ENCODE measurements around the gene MANBA. TPM values are rescaled to one million over a fixed set of nuclear protein-coding genes. Genes with fewer than 3 reads are reported as not detected.

Gene MANBA
- total and polyA plus RNA-seq, 2 of the 13 experiments (the other 11 are each of a cell fraction or from before 2014, with no cell fraction given) = 11.7 to 33.3 TPM

DNA sequence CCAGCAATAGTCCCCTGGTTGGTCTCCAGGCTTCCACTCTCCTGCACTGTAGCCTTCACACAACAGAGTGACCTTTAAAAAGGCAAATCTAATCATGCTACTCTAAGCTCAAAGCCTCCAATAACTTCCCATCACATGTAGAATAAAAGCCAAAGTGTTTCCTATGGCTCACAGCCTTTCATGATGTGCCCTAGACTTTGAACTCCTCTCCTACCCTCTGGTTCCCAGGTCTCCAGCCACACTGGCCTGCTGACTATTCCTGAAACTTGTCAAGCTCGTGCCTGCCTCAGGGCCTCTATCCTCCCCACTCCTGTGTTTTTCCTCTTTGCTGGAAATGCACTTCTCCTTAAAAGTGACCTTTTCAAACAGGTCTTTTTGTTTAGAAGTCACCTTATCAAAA lies 3.1 kb downstream of the MANBA start (continued):
- TF ChIP-seq ZFP36L1 (CRISPR knock-in tag; IDR thresholded peaks at IDR 0.05) (peak; percentile 56; the same call in 1 of the 2 replicates), THAP11 (CRISPR knock-in tag; IDR thresholded peaks at IDR 0.05) (no peak), SAP130 (CRISPR knock-in tag; IDR thresholded peaks at IDR 0.05; ENCODE audit: low read depth) (peak; percentile 72), NFKB2 (CRISPR knock-in tag; IDR thresholded peaks at IDR 0.05; ENCODE audit: borderline replicate concordance) (no peak), RARA (CRISPR knock-in tag; IDR thresholded peaks at IDR 0.05) (peak; percentile 34; the same call in 1 of the 2 replicates), ZKSCAN1 (IDR thresholded peaks at IDR 0.05; ENCODE audit: low read length) (no peak), HDAC2 (CRISPR knock-in tag; IDR thresholded peaks at IDR 0.05) (0 out of 2 replicates have a peak, but pooled peaks have one; percentile 23), ZZZ3 (CRISPR knock-in tag; IDR thresholded peaks at IDR 0.05; ENCODE audit: borderline replicate concordance) (no peak), ELF3 (CRISPR knock-in tag; IDR thresholded peaks at IDR 0.05) (peak; percentile 26; the same call in 1 of the 2 replicates), RAD21 (CRISPR knock-in tag; IDR thresholded peaks at IDR 0.05) (no peak), JUND (CRISPR knock-in tag; IDR thresholded peaks at IDR 0.05) (no peak), ZNF33B (CRISPR knock-in tag; IDR thresholded peaks at IDR 0.05) (no peak), SP1 (IDR thresholded peaks at IDR 0.05) (no peak), SP1 (CRISPR knock-in tag; IDR thresholded peaks at IDR 0.05) (no peak), ISX (CRISPR knock-in tag; conservative IDR thresholded peaks at IDR 0.05) (no peak), SETDB1 (CRISPR knock-in tag; IDR thresholded peaks at IDR 0.05; ENCODE audit: borderline replicate concordance) (no peak), HOXA3 (CRISPR knock-in tag; IDR thresholded peaks at IDR 0.05) (0 out of 2 replicates have a peak, but pooled peaks have one; percentile 21), ERF (CRISPR knock-in tag; IDR thresholded peaks at IDR 0.05) (peak; percentile 37; the same call in 1 of the 2 replicates)
- TF ChIP-seq, protein P1, sequence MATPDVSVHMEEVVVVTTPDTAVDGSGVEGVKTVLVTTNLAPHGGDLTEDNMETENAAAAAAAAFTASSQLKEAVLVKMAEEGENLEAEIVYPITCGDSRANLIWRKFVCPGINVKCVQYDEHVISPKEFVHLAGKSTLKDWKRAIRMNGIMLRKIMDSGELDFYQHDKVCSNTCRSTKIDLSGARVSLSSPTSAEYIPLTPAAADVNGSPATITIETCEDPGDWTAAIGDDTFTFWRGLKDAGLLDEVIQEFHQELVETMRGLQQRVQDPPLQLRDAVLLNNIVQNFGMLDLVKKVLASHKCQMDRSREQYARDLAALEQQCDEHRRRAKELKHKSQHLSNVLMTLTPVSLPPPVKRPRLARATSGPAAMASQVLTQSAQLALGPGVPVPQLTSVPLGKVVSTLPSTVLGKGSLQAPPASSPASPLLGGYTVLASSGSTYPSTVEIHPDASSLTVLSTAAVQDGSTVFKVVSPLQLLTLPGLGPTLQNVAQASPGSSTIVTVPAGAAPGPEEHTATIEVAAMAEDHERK (CRISPR knock-in tag; IDR thresholded peaks at IDR 0.05; ENCODE audit: low read depth) = no peak
- TF ChIP-seq, protein P2, sequence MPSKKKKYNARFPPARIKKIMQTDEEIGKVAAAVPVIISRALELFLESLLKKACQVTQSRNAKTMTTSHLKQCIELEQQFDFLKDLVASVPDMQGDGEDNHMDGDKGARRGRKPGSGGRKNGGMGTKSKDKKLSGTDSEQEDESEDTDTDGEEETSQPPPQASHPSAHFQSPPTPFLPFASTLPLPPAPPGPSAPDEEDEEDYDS (CRISPR knock-in tag; IDR thresholded peaks at IDR 0.05) = 0 out of 2 replicates have a peak, but pooled peaks have one; percentile 16
- TF ChIP-seq, protein P3, sequence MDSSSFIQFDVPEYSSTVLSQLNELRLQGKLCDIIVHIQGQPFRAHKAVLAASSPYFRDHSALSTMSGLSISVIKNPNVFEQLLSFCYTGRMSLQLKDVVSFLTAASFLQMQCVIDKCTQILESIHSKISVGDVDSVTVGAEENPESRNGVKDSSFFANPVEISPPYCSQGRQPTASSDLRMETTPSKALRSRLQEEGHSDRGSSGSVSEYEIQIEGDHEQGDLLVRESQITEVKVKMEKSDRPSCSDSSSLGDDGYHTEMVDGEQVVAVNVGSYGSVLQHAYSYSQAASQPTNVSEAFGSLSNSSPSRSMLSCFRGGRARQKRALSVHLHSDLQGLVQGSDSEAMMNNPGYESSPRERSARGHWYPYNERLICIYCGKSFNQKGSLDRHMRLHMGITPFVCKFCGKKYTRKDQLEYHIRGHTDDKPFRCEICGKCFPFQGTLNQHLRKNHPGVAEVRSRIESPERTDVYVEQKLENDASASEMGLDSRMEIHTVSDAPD (CRISPR knock-in tag; IDR thresholded peaks at IDR 0.05) = no peak
- TF ChIP-seq, protein P4, sequence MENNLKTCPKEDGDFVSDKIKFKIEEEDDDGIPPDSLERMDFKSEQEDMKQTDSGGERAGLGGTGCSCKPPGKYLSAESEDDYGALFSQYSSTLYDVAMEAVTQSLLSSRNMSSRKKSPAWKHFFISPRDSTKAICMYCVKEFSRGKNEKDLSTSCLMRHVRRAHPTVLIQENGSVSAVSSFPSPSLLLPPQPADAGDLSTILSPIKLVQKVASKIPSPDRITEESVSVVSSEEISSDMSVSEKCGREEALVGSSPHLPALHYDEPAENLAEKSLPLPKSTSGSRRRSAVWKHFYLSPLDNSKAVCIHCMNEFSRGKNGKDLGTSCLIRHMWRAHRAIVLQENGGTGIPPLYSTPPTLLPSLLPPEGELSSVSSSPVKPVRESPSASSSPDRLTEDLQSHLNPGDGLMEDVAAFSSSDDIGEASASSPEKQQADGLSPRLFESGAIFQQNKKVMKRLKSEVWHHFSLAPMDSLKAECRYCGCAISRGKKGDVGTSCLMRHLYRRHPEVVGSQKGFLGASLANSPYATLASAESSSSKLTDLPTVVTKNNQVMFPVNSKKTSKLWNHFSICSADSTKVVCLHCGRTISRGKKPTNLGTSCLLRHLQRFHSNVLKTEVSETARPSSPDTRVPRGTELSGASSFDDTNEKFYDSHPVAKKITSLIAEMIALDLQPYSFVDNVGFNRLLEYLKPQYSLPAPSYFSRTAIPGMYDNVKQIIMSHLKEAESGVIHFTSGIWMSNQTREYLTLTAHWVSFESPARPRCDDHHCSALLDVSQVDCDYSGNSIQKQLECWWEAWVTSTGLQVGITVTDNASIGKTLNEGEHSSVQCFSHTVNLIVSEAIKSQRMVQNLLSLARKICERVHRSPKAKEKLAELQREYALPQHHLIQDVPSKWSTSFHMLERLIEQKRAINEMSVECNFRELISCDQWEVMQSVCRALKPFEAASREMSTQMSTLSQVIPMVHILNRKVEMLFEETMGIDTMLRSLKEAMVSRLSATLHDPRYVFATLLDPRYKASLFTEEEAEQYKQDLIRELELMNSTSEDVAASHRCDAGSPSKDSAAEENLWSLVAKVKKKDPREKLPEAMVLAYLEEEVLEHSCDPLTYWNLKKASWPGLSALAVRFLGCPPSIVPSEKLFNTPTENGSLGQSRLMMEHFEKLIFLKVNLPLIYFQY (CRISPR knock-in tag; IDR thresholded peaks at IDR 0.05; ENCODE audit: borderline replicate concordance) = no peak
- TF ChIP-seq, protein P5, sequence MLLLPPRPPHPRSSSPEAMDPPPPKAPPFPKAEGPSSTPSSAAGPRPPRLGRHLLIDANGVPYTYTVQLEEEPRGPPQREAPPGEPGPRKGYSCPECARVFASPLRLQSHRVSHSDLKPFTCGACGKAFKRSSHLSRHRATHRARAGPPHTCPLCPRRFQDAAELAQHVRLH (CRISPR knock-in tag; IDR thresholded peaks at IDR 0.05; ENCODE audit: borderline replicate concordance, low read depth) = no peak
- TF ChIP-seq, protein P6, sequence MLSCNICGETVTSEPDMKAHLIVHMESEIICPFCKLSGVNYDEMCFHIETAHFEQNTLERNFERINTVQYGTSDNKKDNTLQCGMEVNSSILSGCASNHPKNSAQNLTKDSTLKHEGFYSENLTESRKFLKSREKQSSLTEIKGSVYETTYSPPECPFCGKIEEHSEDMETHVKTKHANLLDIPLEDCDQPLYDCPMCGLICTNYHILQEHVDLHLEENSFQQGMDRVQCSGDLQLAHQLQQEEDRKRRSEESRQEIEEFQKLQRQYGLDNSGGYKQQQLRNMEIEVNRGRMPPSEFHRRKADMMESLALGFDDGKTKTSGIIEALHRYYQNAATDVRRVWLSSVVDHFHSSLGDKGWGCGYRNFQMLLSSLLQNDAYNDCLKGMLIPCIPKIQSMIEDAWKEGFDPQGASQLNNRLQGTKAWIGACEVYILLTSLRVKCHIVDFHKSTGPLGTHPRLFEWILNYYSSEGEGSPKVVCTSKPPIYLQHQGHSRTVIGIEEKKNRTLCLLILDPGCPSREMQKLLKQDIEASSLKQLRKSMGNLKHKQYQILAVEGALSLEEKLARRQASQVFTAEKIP (CRISPR knock-in tag; IDR thresholded peaks at IDR 0.05; ENCODE audit: borderline replicate concordance) = no peak
